Kidney capillary endothelial cell (primary cell): ENCODE data around the gene TSPAN15.
A peak's percentile ranks its signal among the peaks of the same experiment; 100 is the strongest.
"Not testable (repeated sequence)": the region's sequence is repeated elsewhere in the genome, so short reads cannot be mapped to it uniquely, and the experiment has no call there.

Experiments used
- DNase-seq: peaks from one replicate; pipeline ENCODE4 v3.0.0-alpha.2; 2018; ENCODE audit warnings: low spot score

Gene TSPAN15

DNA sequence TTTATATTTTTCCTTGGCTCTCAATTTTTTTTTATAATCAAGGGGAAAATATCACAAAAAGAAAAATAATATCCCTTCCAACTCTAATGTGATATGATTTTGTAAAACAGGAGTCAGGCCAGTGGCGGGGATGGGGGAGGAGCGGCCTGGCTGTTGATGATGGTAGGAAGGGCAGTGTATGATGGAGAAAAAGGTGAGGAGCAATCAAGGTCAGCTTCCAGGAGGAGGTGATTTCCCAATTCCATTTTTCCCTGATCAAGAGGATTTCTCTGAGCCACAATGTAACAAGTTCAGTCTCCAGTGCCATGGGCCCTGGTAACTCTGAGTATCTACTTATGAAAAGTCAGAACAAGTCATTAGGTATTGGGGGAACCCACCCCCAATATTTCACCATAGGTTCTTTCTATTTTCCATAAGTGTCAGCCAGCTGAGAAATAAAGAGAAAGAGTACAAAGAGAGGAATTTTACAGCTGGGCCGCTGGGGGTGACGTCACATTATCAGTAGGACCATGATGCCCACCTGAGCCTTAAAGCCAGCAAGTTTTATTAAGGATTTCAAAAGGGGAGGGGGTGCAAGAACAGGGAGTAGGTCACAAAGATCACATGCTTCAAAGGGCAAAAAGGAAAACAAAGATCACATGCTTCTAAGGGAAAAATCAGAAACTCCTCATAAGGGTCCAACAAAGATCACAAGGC is 37.0 kb downstream of the TSPAN15 start:
- not testable (repeated sequence) for DNase-seq

DNA sequence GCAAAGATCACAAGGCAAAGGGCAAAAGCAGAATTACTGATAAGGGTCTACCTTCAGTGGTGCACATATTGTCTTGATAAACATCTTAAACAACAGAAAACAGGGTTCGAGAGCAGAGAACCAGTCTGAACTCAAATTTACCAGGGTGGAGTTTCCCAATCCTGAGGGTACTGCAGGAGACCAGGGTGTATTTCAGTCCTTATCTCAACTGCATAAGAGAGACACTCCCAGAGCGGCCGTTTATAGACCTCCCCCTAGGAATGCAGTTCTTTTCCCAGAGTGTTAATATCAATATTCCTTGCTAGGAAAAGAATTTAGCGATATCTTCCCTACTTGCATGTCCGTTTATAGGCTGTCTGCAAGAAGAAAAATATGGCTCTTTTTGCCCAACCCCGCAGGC is 37.6 kb downstream of the TSPAN15 start:
- DNase-seq = not testable (repeated sequence)

DNA sequence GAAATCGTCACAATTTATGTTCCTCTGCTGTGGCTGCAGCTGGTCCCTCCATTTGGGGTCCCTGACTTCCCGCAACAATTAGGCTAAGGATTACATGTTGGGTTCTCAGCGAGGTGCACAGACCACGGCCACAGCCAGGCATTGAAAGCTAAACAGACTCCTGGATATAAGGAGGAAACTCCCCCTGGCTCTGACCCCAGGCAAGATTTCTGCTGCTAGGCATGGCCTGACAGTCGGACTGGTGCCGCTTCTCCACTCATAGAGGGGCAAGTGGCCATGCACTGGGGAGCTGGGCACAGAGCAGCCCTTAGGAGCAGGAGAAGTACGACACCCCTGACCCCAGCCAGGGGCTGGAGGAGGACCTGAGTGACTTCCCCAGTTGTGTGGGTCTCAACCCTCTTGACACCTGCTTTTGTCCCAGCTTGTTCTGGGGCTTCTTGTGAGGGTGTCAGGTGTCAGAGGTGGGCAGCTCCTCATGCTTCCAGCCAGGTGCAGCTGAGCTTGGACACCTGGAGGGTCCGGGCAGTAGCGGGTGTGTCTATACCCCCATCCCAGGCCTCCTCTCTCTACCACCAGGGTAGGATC is 38.3 kb downstream of the TSPAN15 start:
- DNase-seq = no peak

DNA sequence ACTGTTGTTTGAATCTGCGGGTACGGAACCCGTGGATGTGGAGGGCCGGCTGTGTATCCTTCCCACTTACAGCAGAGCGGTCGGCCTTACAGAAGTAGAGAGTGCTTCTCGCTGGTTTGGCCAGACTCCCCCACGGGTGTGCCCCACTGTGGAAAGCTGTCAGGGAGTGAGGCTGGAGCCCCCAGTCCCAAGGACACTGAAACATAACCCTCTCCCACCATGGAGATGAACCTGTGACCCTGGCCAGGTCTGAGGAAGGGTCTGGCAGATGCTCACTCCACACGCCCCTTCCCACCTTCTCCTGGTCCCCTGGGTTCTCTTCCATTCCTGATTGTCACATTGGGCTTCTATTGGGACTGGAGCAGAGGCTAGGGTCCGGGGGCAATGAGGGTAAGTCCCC is 39.6 kb downstream of the TSPAN15 start:
- no peak for DNase-seq

DNA sequence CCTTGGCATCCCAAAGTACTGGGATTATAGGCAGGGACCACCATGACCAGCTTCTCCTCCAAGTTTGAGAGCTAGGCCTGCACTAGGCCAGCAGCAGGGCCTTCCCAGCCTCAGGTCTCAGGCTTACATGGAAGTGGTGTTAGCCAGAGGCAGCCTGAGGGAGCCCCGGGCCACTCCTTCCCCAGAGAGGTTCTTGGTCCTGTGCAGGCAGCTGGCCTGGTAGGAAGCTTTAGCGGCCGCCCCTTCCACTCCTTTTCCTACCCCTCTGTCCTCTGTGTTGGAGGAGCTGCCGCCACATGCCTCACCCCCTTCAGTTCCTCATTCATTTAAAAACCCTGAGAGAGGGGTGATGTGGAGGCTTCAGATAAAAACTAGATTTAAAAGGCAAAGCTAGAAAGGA is 40.3 kb downstream of the TSPAN15 start:
- no peak for DNase-seq

DNA sequence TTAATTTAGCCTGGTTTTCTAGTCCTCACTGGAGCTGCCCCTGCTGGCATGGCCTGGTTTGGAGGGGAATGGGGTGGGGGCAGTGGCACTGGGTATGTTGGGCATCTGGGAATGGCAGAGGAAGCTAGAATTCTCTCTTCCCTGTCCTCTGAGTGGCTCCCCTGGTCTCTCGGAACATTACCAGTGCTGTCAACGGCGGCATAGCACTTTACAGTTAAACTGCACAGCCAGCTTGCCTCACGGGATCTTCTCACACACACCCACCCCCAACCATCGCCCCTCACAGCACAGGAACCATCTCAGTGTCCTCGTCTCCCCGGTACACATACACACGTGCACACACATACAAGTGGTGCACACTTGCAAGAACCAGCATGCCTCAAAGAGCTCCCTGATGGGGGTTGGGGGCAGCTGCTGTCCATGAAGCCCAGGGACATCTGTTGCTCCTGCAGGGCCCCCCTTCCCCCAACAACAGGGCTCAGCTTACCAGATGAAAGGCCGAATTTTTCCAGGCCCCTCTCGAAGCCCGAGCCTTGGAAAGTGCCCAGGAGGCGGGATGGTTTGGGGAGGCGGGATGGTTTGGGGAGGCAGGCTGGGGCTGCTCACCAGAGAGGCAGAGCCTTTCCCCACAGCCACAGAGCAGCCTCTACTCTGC is 41.0 kb downstream of the TSPAN15 start:
- no peak for DNase-seq

DNA sequence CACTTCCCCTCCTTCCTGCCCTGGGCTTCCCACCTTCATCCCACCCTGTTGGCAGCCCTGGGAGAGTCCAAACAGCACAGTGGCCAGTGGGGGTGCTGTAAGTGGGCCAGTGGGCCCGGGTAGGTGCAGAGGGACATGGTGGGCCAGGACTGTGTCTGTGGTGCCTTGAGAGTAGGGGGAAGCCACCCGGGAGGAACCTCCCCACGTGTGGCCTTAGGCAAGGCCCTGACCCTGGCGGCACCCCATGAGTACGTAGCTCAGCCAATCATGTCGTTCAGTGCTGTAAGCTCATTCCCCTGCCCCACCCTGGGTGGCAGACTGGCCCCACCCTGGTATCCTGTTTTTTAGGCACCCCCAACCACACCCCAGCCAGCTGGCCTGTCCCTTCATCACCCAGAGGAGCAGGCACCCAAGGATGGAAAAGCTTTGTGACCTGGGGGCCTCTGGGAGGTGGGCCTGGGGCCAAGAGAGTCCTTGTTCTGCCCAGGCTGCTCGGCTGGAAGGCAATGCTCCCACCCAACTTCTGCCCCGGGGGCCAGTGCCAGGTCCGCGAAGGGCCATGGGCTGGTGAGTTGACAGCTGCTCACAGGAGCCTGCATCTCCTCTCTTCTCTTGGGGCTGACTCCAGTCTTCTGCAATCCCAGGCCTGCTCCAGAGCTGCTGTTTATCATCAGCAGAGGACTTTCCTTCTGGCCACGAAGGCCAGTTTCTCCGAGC is 41.6 kb downstream of the TSPAN15 start:
- DNase-seq = no peak

DNA sequence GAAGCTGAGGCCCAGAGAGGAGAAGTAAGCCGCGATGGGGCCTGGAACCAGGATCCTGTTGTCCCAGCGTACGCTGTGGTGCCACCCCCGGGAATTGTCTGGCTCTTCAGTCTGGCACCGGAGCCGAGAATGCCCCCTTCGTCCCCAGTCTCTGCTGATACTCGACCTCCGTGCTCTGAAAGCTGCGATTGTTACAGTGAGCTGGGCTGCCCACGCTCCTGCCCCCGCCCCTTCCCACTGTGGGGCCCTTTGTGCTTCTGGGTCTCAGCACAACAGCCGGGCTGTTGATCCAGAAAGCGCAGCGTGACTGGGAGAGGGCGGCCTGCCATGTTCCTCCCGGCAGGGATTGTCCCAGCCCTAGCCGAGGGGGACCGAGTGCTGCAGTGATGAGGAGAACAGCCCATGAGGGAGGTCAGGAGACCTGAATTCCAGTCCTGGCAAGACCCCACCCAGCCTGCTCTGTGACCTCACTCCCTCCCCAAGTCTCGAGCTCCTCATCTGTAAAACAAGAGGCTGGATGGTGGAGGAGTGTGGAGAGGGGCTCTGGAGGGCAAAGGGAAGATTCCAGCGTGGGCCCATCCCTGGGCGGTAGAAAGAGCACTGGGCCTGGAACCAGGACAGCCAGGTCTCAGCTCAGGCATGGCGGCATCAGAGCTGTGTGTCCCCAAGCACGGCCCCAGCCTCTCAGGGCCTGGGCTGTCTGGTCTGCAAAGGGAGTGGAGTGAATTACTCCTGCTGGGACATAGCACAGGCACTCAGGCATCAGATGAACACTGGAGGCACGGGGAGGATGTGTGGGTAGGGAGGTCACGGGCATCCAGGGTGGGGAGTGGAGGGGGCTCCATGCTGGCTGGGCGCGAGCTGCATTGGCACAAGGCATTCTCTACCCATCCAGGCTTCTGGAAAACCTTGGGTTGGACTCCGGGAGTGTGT is 43.6 kb downstream of the TSPAN15 start:
- no peak for DNase-seq

DNA sequence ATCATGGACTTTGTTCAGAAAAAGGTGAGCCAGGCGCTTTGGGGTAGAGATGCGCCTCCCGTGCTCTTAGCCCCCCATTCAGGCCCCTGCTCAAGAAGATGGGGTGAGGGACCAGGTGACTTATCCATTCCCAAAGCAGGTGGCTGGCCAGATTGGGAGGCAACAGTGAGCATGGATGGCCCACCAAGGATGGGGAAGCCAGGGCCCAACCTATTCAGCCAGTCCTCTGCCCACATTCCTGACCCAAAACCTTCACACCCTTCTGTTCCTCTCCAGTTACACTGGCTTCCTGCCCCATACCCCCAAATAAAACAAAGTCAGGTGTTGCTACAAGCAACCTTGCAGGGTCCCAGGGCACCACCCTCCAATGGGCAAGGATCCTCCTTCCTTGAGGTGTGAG is 44.4 kb downstream of the TSPAN15 start:
- no peak for DNase-seq

DNA sequence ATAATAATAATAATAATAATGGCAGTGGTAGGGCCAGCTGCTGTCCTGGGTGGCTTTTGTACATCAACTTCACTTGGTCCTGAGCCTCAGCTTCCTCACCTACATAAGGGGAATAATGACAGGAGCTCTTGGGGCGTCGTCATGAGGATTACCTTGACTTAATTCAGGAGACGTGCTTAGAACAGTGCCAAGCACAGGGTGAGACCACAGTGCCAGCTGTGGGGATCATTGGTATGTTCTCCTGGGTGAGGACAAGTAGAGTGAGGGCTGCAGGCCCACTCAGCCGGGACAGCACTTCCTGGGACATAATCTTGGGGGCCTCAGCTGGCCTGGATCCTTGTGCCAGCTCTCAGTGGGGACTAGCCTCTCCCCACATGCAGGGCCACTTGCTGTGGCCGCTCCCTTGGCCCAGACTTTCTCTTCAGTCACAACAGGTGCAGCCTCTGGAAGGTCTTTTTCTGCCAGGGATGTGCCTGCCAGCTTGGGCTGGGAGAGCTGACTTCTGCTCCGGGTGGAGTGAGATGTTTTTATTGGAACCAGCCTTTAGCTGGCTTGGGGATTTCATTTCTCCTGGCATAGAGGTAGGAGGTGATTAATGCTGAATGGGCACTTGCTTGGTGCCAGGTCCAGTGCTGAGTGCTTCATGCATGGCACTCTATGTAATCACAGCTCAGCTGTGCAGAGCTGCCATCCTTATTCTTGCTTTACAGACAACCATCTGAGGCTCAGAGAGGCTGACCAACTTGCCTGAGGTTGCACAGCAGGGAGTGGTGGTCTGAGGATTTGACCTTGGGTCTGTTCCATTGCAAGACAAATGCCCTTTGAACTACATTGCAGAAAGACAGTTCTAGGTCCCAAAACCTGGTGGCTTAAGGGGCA is 45.3 kb downstream of the TSPAN15 start:
- DNase-seq = no peak

DNA sequence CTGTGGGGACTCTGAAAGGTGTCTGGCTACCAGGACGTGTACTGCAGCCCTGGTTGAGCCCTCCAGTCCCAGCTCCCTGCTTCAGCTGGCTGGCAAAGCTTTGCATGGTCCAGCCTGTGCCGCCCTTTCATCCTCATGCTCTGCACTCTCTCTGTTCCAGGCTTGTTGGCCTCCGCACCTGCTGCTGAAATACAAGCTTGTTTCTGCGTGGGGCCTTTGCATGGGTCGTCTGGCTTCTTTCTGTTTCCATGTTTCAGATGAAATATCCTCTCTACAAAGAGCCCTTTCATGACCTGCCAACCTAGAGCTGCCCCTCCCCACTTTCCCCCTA is 45.9 kb downstream of the TSPAN15 start:
- no peak for DNase-seq

DNA sequence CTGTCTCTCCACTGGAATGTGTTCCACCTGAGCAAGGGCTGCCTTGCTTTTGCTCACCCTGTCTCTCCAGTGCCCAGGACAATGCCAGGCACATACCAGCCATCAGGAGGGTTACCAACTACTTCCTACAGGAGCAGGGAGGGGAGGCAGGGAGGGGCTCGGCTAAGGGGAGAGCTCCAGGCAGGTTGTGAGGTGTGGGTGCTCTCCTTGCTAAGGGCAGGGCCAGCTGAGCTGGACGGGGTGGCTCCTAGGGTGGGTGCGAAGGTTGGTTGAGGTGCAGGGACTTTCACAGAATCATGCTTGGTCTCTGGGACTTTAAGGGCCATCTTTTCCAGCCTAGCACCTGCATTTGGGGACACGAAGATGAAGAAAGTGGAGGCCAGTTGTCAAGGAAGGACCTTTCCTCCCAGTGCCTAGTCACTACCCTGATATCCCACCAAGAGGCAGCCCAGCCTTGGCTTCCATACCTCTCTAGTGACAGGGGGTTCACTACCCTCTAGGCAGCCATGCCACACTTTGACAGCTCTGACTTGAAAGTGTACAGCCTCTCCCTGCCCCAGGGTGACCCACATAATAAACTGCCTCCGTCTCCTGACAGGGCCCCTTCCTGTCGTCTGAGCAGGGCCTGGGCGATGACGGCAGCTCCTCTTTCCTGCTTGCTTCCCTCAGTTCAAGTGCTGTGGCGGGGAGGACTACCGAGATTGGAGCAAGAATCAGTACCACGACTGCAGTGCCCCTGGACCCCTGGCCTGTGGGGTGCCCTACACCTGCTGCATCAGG is 46.5 kb downstream of the TSPAN15 start:
- DNase-seq = peak; percentile 65

DNA sequence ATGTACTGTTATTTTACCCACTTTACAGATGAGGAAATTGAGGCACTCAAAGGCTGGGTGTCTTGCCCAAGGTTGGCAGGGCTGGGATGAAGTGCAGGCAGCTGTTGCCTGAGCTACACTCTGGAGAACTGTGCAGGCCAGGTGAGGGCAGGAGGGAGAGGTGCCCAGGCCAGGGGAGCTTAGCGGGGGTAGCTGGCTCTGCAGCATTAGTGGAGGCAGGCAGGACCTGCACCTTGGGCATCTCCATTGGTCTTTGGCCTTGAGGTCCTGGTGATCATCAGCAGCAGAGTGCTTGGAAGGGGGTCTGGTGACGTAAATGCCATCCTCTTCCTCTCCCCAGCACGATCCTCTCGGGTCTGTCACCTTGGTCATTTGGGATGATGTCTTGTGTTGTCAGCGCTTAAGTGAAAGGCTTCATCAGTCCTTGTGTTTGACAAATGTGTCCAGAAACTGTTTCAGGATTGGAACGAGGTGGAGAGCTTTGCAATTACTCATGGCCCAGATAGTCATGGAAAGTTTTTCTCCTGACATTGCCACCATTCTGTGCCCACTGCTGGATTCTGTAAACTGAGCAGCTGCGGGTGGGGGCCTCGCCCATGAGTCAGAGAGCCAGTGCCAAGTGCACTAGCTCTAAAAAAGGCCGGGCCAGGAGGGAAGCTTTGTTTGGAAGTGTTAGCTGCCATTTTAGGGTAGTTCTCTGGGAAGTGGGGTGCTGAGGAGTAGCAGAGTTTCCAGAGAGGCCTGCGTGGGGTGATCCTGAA is 47.6 kb downstream of the TSPAN15 start:
- DNase-seq = no peak

DNA sequence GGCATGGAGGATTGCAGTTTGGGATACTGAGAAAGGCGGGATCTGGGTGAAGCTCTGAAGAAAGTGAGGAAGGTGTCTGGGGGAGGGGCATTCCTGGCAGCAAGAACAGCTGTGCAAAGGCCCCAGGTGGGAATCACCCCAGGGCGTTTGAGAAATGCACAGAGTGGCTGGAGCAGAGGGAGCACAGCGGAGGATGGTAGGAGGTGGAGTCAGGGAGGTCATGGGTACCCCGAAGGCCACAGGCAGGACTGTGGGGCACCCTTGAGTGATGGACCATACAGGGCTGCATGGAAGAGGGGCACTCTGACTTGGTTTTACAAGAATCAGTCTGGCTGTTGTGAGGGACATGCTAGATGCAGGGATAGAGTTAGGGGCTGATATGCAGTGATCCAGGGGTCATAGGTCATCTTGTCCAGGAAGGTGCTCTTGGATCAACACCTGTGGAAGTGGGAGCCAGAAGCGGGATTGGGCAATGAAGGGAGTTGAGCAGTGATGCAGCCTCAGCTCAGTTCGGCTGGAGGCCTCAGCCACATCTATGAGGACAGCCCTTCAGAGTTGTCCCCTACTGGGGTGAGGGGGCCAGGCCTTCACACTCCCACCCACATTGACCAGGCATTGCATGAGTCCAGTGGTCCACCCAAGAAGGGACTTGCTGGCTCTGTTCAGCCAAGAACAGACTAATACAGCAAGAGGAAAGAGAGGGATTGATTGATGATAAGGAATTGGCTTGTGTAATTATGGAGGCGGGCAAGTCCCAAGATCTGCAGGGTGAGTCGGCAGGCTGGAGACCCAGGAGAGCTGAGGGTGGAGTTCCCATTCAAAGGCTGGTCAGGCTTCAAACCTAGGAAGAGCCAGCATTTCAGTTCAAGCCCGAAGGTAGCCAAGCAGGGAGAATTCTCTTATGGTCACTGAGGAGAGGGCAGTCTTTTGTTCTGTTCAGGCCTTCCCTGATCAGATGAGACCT is 48.7 kb downstream of the TSPAN15 start:
- no peak for DNase-seq

DNA sequence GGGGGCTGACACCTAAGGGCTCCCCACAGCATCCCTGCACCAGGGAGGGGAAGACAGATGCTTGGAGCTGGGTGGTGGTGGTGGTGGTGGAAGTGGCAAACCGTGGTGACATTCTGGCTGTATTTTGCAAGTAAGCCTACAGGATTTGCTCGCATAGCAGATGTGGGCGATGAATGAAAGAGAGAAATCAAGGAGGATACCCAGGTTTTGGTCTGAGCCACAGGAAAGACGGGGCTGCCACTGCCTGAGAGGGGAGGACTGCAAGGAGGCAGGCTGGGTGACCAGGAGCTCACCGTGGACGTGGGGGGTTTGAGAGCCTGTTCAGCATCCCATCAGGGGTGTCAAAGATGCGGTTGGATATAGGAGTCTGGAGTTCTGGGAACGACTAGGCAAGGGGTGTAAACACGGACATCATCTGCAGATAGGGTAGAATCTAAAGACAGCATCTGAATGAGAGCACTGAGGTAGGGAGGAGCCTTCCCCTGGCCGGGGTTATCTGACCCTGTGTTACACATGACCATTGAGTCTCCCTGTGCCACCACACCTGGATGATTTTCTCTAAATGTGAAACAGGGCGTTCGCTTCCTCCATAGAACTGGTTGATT is 49.7 kb downstream of the TSPAN15 start:
- no peak for DNase-seq

DNA sequence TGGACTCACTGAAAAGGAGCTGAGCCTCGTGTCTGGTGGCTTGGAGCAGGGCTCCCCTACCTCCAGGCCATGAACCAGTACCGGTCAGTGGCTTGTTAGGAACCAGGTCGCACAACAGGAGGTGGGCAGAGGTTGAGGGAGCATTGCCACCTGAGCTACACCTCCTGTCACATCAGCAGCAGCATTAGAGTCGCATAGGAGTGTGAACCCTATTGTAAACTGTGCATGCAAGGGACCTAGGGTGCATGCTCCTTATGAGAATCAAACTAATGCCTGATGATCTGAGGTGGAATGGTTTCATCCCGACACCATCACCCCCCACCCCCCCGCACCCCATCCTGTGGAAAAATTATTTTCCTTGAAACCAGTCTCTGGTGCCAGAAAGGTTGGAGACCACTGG is 50.4 kb downstream of the TSPAN15 start:
- DNase-seq = no peak

DNA sequence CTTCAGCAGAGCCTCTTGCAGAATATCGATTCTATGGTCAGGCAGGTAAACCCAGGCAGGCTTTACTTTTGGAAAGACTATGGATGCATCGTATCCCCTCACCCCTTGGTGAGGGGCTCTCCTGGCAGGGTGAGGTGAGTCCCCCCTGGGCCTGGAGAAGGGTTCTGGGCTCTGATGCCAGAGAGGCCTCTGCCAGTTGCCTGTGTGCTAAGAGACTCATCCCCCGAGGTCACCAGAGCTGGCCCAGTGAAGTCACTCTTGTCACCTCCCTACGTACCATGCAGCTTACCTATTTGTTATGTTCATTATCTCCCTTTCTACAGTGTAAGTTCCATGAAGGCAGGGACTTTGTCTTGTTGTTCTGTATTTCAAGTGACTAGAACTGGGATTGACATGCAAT is 51.3 kb downstream of the TSPAN15 start:
- no peak for DNase-seq
